GM12878 (cell line): ENCODE measurements around the gene MYO1D. TPM values are rescaled to one million over a fixed set of nuclear protein-coding genes. Genes with fewer than 3 reads are reported as not detected.

Experiments
- BMI1 ChIP-seq: fragments of 450-650 bp; IDR thresholded peaks from 2 replicates; pipeline ENCODE4 v1.6.1; 2016; ENCODE audit warnings: mild to moderate bottlenecking, moderate library complexity, borderline replicate concordance
- CBFB ChIP-seq: IDR thresholded peaks from 2 replicates; pipeline ENCODE4 v1.6.1; 2016; ENCODE audit warnings: antibody characterized with exemption, low read depth
- CHD1 ChIP-seq: IDR thresholded peaks from 2 replicates; pipeline ENCODE4 v1.6.1; 2012; ENCODE audit warnings: low read depth, low read length, improper control_type of control experiment
- CHD4 ChIP-seq: fragments of 200-600 bp; sonication (generic); IDR thresholded peaks from 2 replicates; pipeline ENCODE4 v1.6.1; 2016; ENCODE audit warnings: mild to moderate bottlenecking
- CREB1 ChIP-seq: IDR thresholded peaks from 2 replicates; pipeline ENCODE4 v1.6.1; 2012; ENCODE audit warnings: low read depth, mild to moderate bottlenecking, inconsistent platforms
- FOS ChIP-seq: IDR thresholded peaks from 3 replicates; pipeline ENCODE4 v1.6.1; 2011; ENCODE audit warnings: borderline replicate concordance; ENCODE audit not compliant: insufficient read length; ENCODE audit errors: extremely low read depth
- HDGF ChIP-seq: fragments of 450-650 bp; IDR thresholded peaks from 2 replicates; pipeline ENCODE4 v1.6.1; 2016; ENCODE audit warnings: antibody characterized with exemption
- IKZF2 ChIP-seq, 2 experiments: fragments of 450-650 bp; IDR thresholded peaks; 2 replicates each; pipeline ENCODE4 v1.6.1; 2017; ENCODE audit warnings: mild to moderate bottlenecking in 2 of 2, moderate library complexity in 2 of 2
- KDM1A ChIP-seq: fragments of 200-600 bp; sonication (generic); IDR thresholded peaks from 2 replicates; pipeline ENCODE4 v1.6.1; 2016; ENCODE audit warnings: borderline replicate concordance
- KLF5 ChIP-seq: fragments of 450-650 bp; IDR thresholded peaks from 2 replicates; pipeline ENCODE4 v1.6.1; 2014; ENCODE audit warnings: mild to moderate bottlenecking; ENCODE audit not compliant: partially characterized antibody
- NBN ChIP-seq: fragments of 450-650 bp; IDR thresholded peaks from 2 replicates; pipeline ENCODE4 v1.6.1; 2016
- NFYB ChIP-seq: IDR thresholded peaks from 2 replicates; pipeline ENCODE4 v1.6.1; 2011; ENCODE audit warnings: low read depth, mild to moderate bottlenecking, low read length, improper control_type of control experiment, moderate library complexity; ENCODE audit not compliant: insufficient read depth
- PAX8 ChIP-seq: fragments of 450-650 bp; IDR thresholded peaks from 2 replicates; pipeline ENCODE4 v1.6.1; 2017; ENCODE audit warnings: mild to moderate bottlenecking, moderate library complexity
- POLR2AphosphoS2 ChIP-seq: IDR thresholded peaks from 2 replicates; pipeline ENCODE4 v1.6.1; 2011; ENCODE audit warnings: low read depth, mild to moderate bottlenecking, low read length, improper control_type of control experiment, moderate library complexity
- RFX5 ChIP-seq: IDR thresholded peaks from 2 replicates; pipeline ENCODE4 v1.6.1; 2011; ENCODE audit warnings: low read depth, low read length, improper control_type of control experiment
- ZNF384 ChIP-seq: IDR thresholded peaks from 2 replicates; pipeline ENCODE4 v1.6.1; 2012; ENCODE audit warnings: low read depth, mild to moderate bottlenecking, low read length, improper control_type of control experiment, borderline replicate concordance
- ZZZ3 ChIP-seq: IDR thresholded peaks from 2 replicates; pipeline ENCODE4 v1.6.1; 2011; ENCODE audit warnings: low read depth; ENCODE audit not compliant: control insufficient read depth, insufficient read length
- polyA plus RNA-seq, 11 experiments: library from polyadenylated mRNA; depleted of rRNA in 4 of 11; unstranded in 6 of 11; stranded (reverse) in 5 of 11; fragments of >200 nt; fragmentation: Nextera tagmentation in 4 of 11; fragmentation: Illumina TruSeq in 1 of 11; extraction: Ambion mirVana in 4 of 11; extraction: Trizol in 1 of 11; gene quantifications; 1 replicate in 1 of 11; 2 replicates in 10 of 11; pipeline versions ENCODE4 v1.2.1 to v1.2.3, GENCODE V29; 2011 to 2016; ENCODE audit warnings: inconsistent platforms in 2 of 11, missing spikeins in 2 of 11, low read depth in 1 of 11
- total RNA-seq, 4 experiments: library from RNA; depleted of rRNA in 3 of 4; stranded (reverse); fragments of >200 nt in 3 of 4; fragmentation: Illumina TruSeq in 1 of 4; extraction: Trizol in 1 of 4; gene quantifications; 2 replicates each; pipeline versions ENCODE4 v1.2.1 to v1.2.3, GENCODE V29; 2013 to 2021
- TF ChIP-seq, protein P1 (sequence below): fragments of 450-650 bp; IDR thresholded peaks from 2 replicates; pipeline ENCODE4 v1.6.1; 2017; ENCODE audit warnings: mild to moderate bottlenecking
- TF ChIP-seq, protein P2 (sequence below): IDR thresholded peaks from 2 replicates; pipeline ENCODE4 v1.6.1; 2012; ENCODE audit warnings: low read depth, low read length, improper control_type of control experiment
- TF ChIP-seq, protein P3 (sequence below): fragments of 450-650 bp; IDR thresholded peaks from 2 replicates; pipeline ENCODE4 v1.6.1; 2017; ENCODE audit warnings: low read depth, mild to moderate bottlenecking, moderate library complexity
- TF ChIP-seq, protein P4 (sequence below): IDR thresholded peaks from 2 replicates; pipeline ENCODE4 v1.6.1; 2012; ENCODE audit warnings: improper control_type of control experiment, low read depth, low read length; ENCODE audit not compliant: insufficient replicate concordance

Gene MYO1D
- total and polyA plus RNA-seq, 10 of the 15 experiments (the other 5 are each of a cell fraction or from before 2014, with no cell fraction given), result 1.8 to 37.7 (median 25.4) TPM

DNA sequence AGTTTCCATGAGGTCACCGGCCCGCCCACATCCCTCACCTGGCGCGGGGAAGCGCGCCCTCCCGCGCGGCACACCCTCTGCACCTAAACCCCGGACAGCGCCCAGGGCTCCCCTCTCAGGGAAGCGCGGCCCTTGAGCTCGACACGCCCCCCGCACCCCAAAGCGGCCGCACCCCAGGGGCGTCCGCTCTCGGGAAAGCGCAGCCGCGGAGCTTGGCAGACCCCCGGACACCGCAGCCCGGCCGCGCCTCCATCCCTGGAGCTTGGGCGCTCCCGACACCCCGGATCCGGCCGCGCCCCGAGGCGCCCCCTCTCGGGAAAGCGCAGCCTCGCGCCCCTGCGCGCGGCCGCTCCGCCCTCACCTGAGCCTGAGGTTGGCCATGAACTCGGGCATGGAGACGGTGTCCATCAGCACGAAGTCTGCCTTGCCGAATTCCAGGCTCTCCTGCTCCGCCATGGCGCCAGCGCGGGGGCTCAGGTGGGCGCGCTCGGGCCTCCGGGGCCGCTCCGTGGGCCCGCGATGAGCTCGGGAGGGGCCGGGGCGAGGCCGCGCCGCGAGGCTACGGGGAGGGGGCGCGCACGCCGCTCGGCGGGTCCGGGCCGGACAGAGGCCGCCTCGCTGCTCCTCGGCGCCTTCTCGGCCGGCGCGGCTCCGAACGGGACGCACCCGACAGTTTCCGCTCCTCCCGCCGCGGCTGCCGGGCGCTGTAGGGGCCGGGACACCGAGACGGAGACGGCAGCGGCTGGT is at the start of gene MYO1D (continued):
- TF ChIP-seq HDGF, result no peak
- TF ChIP-seq KLF5, result no peak
- no peak for TF ChIP-seq CHD1
- no peak for TF ChIP-seq CREB1
- no peak for TF ChIP-seq ZZZ3
- TF ChIP-seq IKZF2 (IDR thresholded peaks at IDR 0.05), result peak; percentile 59 to 66
- no peak for TF ChIP-seq ZNF384
- TF ChIP-seq, protein P1, sequence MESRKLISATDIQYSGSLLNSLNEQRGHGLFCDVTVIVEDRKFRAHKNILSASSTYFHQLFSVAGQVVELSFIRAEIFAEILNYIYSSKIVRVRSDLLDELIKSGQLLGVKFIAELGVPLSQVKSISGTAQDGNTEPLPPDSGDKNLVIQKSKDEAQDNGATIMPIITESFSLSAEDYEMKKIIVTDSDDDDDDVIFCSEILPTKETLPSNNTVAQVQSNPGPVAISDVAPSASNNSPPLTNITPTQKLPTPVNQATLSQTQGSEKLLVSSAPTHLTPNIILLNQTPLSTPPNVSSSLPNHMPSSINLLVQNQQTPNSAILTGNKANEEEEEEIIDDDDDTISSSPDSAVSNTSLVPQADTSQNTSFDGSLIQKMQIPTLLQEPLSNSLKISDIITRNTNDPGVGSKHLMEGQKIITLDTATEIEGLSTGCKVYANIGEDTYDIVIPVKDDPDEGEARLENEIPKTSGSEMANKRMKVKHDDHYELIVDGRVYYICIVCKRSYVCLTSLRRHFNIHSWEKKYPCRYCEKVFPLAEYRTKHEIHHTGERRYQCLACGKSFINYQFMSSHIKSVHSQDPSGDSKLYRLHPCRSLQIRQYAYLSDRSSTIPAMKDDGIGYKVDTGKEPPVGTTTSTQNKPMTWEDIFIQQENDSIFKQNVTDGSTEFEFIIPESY, result no peak
- no peak for TF ChIP-seq CBFB
- no peak for TF ChIP-seq PAX8
- TF ChIP-seq RFX5, result no peak
- TF ChIP-seq NBN, result no peak; the same call in none of the 2 replicates
- TF ChIP-seq, protein P2, sequence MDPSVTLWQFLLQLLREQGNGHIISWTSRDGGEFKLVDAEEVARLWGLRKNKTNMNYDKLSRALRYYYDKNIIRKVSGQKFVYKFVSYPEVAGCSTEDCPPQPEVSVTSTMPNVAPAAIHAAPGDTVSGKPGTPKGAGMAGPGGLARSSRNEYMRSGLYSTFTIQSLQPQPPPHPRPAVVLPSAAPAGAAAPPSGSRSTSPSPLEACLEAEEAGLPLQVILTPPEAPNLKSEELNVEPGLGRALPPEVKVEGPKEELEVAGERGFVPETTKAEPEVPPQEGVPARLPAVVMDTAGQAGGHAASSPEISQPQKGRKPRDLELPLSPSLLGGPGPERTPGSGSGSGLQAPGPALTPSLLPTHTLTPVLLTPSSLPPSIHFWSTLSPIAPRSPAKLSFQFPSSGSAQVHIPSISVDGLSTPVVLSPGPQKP, result no peak
- 0 out of 2 replicates have a peak, but pooled peaks have one; percentile 59 for TF ChIP-seq POLR2AphosphoS2
- no peak for TF ChIP-seq NFYB
- no peak for TF ChIP-seq FOS
- TF ChIP-seq BMI1, result no peak
- TF ChIP-seq, protein P3, sequence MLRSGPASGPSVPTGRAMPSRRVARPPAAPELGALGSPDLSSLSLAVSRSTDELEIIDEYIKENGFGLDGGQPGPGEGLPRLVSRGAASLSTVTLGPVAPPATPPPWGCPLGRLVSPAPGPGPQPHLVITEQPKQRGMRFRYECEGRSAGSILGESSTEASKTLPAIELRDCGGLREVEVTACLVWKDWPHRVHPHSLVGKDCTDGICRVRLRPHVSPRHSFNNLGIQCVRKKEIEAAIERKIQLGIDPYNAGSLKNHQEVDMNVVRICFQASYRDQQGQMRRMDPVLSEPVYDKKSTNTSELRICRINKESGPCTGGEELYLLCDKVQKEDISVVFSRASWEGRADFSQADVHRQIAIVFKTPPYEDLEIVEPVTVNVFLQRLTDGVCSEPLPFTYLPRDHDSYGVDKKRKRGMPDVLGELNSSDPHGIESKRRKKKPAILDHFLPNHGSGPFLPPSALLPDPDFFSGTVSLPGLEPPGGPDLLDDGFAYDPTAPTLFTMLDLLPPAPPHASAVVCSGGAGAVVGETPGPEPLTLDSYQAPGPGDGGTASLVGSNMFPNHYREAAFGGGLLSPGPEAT, result no peak
- no peak for TF ChIP-seq KDM1A
- no peak for TF ChIP-seq CHD4
- TF ChIP-seq, protein P4, sequence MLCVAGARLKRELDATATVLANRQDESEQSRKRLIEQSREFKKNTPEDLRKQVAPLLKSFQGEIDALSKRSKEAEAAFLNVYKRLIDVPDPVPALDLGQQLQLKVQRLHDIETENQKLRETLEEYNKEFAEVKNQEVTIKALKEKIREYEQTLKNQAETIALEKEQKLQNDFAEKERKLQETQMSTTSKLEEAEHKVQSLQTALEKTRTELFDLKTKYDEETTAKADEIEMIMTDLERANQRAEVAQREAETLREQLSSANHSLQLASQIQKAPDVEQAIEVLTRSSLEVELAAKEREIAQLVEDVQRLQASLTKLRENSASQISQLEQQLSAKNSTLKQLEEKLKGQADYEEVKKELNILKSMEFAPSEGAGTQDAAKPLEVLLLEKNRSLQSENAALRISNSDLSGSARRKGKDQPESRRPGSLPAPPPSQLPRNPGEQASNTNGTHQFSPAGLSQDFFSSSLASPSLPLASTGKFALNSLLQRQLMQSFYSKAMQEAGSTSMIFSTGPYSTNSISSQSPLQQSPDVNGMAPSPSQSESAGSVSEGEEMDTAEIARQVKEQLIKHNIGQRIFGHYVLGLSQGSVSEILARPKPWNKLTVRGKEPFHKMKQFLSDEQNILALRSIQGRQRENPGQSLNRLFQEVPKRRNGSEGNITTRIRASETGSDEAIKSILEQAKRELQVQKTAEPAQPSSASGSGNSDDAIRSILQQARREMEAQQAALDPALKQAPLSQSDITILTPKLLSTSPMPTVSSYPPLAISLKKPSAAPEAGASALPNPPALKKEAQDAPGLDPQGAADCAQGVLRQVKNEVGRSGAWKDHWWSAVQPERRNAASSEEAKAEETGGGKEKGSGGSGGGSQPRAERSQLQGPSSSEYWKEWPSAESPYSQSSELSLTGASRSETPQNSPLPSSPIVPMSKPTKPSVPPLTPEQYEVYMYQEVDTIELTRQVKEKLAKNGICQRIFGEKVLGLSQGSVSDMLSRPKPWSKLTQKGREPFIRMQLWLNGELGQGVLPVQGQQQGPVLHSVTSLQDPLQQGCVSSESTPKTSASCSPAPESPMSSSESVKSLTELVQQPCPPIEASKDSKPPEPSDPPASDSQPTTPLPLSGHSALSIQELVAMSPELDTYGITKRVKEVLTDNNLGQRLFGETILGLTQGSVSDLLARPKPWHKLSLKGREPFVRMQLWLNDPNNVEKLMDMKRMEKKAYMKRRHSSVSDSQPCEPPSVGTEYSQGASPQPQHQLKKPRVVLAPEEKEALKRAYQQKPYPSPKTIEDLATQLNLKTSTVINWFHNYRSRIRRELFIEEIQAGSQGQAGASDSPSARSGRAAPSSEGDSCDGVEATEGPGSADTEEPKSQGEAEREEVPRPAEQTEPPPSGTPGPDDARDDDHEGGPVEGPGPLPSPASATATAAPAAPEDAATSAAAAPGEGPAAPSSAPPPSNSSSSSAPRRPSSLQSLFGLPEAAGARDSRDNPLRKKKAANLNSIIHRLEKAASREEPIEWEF, result no peak
